HG02763 (cell line): Measurements from ENCODE around the gene TMOD2.

Experiments
- ATAC-seq: cut with Tn5 transposase; IDR thresholded peaks from one replicate; pipeline ENCODE4 v1.9.1; 2021; ENCODE audit warnings: mild to moderate bottlenecking, moderate library complexity; ENCODE audit not compliant: unreplicated experiment

TMOD2 gene

GRCh38 chr15:51812598-51812997 is 61.2 kb downstream of the TMOD2 start:
- ATAC-seq: no peak

- ATAC-seq: no peak
Measured at GRCh38 chr15:51814606-51815005, 63.2 kb downstream of the TMOD2 start.

- no peak for ATAC-seq
Measured at GRCh38 chr15:51816611-51817010, 65.2 kb downstream of the TMOD2 start.

- no peak for ATAC-seq
Measured at GRCh38 chr15:51818150-51818549, 66.8 kb downstream of the TMOD2 start.

- ATAC-seq: no peak
Measured at GRCh38 chr15:51825698-51826097, 74.3 kb downstream of the TMOD2 start.

GRCh38 chr15:51828621-51829375 is 77.4 kb downstream of the TMOD2 start:
- no peak for ATAC-seq

- ATAC-seq: peak; percentile 88
Measured at GRCh38 chr15:51829376-51830275, 78.2 kb downstream of the TMOD2 start, which contains the start of gene TMOD3. Gene TMOD3, plus strand, starts transcription at chr15:51829653. Its CDS starts 33,232 bp downstream, at chr15:51862885.

- ATAC-seq: no peak
Measured at GRCh38 chr15:51830276-51830806, 78.9 kb downstream of the TMOD2 start.

GRCh38 chr15:51833772-51834171 is 82.4 kb downstream of the TMOD2 start:
- no peak for ATAC-seq

- no peak for ATAC-seq
Measured at GRCh38 chr15:51837792-51838251, 86.4 kb downstream of the TMOD2 start.

- ATAC-seq: no peak
Measured at GRCh38 chr15:51838270-51838669, 86.9 kb downstream of the TMOD2 start.

GRCh38 chr15:51840692-51841091 is 89.3 kb downstream of the TMOD2 start:
- no peak for ATAC-seq

GRCh38 chr15:51841406-51842040 is 90.1 kb downstream of the TMOD2 start:
- no peak for ATAC-seq

GRCh38 chr15:51842265-51842664 is 90.9 kb downstream of the TMOD2 start:
- ATAC-seq: no peak

- no peak for ATAC-seq
Measured at GRCh38 chr15:51842852-51843737, 91.7 kb downstream of the TMOD2 start.

GRCh38 chr15:51844747-51845426 is 93.5 kb downstream of the TMOD2 start:
- ATAC-seq: no peak

- ATAC-seq: no peak
Measured at GRCh38 chr15:51846066-51846462, 94.7 kb downstream of the TMOD2 start.

GRCh38 chr15:51846463-51847230 is 95.2 kb downstream of the TMOD2 start:
- no peak for ATAC-seq

- no peak for ATAC-seq
Measured at GRCh38 chr15:51848811-51849210, 97.4 kb downstream of the TMOD2 start.
